Endothelial cell of umbilical vein (primary cell): ENCODE results near the gene C2orf68.

ENCODE experiments used
- EZH2 ChIP-seq: IDR thresholded peaks from 2 replicates; pipeline ENCODE4 v1.6.1; 2012; ENCODE audit warnings: borderline replicate concordance, low read depth, mild to moderate bottlenecking, moderate library complexity, low read length, inconsistent platforms; ENCODE audit not compliant: severe bottlenecking
- MAX ChIP-seq: IDR thresholded peaks from 2 replicates; pipeline ENCODE4 v1.6.1; 2011; ENCODE audit not compliant: insufficient read depth, insufficient read length
- TF ChIP-seq, protein P1 (sequence below), 2 donors: IDR thresholded peaks; 1 replicate in 1 of 2; 2 replicates in 1 of 2; pipeline ENCODE4 v1.5.1; 2011; ENCODE audit warnings: low read length in 2 of 2, mild to moderate bottlenecking in 2 of 2, moderate library complexity in 2 of 2, control low read depth in 1 of 2, inconsistent platforms in 1 of 2, low read depth in 1 of 2; ENCODE audit not compliant: insufficient read depth in 1 of 2; ENCODE audit errors: extremely low read depth in 1 of 2

- TF ChIP-seq, protein P1, sequence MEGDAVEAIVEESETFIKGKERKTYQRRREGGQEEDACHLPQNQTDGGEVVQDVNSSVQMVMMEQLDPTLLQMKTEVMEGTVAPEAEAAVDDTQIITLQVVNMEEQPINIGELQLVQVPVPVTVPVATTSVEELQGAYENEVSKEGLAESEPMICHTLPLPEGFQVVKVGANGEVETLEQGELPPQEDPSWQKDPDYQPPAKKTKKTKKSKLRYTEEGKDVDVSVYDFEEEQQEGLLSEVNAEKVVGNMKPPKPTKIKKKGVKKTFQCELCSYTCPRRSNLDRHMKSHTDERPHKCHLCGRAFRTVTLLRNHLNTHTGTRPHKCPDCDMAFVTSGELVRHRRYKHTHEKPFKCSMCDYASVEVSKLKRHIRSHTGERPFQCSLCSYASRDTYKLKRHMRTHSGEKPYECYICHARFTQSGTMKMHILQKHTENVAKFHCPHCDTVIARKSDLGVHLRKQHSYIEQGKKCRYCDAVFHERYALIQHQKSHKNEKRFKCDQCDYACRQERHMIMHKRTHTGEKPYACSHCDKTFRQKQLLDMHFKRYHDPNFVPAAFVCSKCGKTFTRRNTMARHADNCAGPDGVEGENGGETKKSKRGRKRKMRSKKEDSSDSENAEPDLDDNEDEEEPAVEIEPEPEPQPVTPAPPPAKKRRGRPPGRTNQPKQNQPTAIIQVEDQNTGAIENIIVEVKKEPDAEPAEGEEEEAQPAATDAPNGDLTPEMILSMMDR (IDR thresholded peaks at IDR 0.05; ENCODE audit: extremely low read depth in 1 of 2, insufficient read depth in 1 of 2, low read depth in 1 of 2, low read length in 2 of 2) = no peak
- TF ChIP-seq MAX (no peak), EZH2 (no peak)
These were observed 23.1 kb upstream of the C2orf68 start for GRCh38 chr2:85635011-85635410.
